Measurements from ENCODE around the gene CIB4. TPM values are rescaled to one million over a fixed set of nuclear protein-coding genes. Genes with fewer than 3 reads are reported as not detected.

CIB4 gene
- total and polyA plus RNA-seq, 2 donors (not counting 1 experiment from before 2014, with no cell fraction given) = not detected

GRCh38 chr2:26533661-26534060 is 107.5 kb downstream of the CIB4 start:
- Histone ChIP-seq H3K4me1 (ENCODE audit: control insufficient read depth in 2 of 2, insufficient read depth in 2 of 2, low read length in 2 of 2) (no peaks in the 10 kb centered on the region), H3K9me3 (ENCODE audit: control extremely low read depth in 1 of 3, control insufficient read depth in 2 of 3, insufficient read depth in 1 of 3, low read length in 2 of 3) (no peaks in the 10 kb centered on the region), H3K9ac (ENCODE audit: low read length) (no peak overlapping the region), H4K20me1 (ENCODE audit: control insufficient read depth, insufficient read depth, low read length, poor library complexity, severe bottlenecking) (no peaks in the 10 kb centered on the region), H2AFZ (ENCODE audit: insufficient read depth, low read depth, low read length, poor library complexity, severe bottlenecking) (no peak overlapping the region), H3K27me3 (replicated peaks in 1 of 4; ENCODE audit: control extremely low read depth in 1 of 4, control insufficient read depth in 3 of 4, insufficient read depth in 4 of 4, low read length in 3 of 4) (no peaks in the 10 kb centered on the region), H3K79me2 (ENCODE audit: control insufficient read depth, insufficient read depth, low read length) (no peaks in the 10 kb centered on the region), H3K36me3 (replicated peaks in 1 of 2; ENCODE audit: control extremely low read depth in 1 of 2, control insufficient read depth in 1 of 2, extremely low read depth in 1 of 2, insufficient read depth in 2 of 2, low read length in 1 of 2) (no peaks in the 10 kb centered on the region), H3K4me3 (ENCODE audit: control extremely low read depth in 1 of 5, extremely low read depth in 1 of 5, insufficient read depth in 1 of 5, low read depth in 2 of 5, low read length in 4 of 5) (no peak overlapping the region), H3K27ac (ENCODE audit: low read length in 2 of 2) (no peak overlapping the region), H3K4me2 (replicated peaks; ENCODE audit: low read depth, low read length, poor library complexity, severe bottlenecking) (no peak overlapping the region)
- TF ChIP-seq EZH2 (IDR thresholded peaks at IDR 0.05; ENCODE audit: borderline replicate concordance, insufficient read depth, low read depth, low read length, poor library complexity, severe bottlenecking) = no peak
- TF ChIP-seq, protein P1, sequence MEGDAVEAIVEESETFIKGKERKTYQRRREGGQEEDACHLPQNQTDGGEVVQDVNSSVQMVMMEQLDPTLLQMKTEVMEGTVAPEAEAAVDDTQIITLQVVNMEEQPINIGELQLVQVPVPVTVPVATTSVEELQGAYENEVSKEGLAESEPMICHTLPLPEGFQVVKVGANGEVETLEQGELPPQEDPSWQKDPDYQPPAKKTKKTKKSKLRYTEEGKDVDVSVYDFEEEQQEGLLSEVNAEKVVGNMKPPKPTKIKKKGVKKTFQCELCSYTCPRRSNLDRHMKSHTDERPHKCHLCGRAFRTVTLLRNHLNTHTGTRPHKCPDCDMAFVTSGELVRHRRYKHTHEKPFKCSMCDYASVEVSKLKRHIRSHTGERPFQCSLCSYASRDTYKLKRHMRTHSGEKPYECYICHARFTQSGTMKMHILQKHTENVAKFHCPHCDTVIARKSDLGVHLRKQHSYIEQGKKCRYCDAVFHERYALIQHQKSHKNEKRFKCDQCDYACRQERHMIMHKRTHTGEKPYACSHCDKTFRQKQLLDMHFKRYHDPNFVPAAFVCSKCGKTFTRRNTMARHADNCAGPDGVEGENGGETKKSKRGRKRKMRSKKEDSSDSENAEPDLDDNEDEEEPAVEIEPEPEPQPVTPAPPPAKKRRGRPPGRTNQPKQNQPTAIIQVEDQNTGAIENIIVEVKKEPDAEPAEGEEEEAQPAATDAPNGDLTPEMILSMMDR (IDR thresholded peaks at IDR 0.05) = no peak
- Mint-ChIP-seq H3K27me3 (peaks cover 13% of the 10 kb centered on the region), H3K27ac (no peak overlapping the region), H3K9me3 (ENCODE audit: insufficient read depth) (no peaks in the 10 kb centered on the region), H3K4me3 (no peak overlapping the region), H3K4me1 (no peaks in the 10 kb centered on the region)
- POLR2A ChIA-PET = no interaction called here
- WGBS (ENCODE audit: insufficient coverage) = 86% methylated on average over 7 of the region's 7 CpGs
- ATAC-seq (ENCODE audit: low read depth) (no peak), DNase-seq (no peak)
- intact Hi-C loops (cut with micrococcal nuclease) = no loop called here
- CTCF ChIA-PET = no interaction called here

GRCh38 chr2:26532301-26533250 is 108.6 kb downstream of the CIB4 start:
- 95% methylated on average over 12 of the region's 12 CpGs for WGBS (ENCODE audit: insufficient coverage)
- H3K4me3 Mint-ChIP-seq = no peak overlapping the region
- intact Hi-C loops (cut with micrococcal nuclease) = no loop called here
- POLR2A ChIA-PET = no interaction called here
- H3K27ac Mint-ChIP-seq = no peak overlapping the region
- CTCF ChIA-PET = no interaction called here
- H3K27ac ChIP-seq (ENCODE audit: low read length in 2 of 2) = no peak overlapping the region
- no peaks in the 10 kb centered on the region for H3K4me1 ChIP-seq (ENCODE audit: control insufficient read depth in 2 of 2, insufficient read depth in 2 of 2, low read length in 2 of 2)
- H2AFZ ChIP-seq (ENCODE audit: insufficient read depth, low read depth, low read length, poor library complexity, severe bottlenecking) = no peak overlapping the region
- H3K4me1 Mint-ChIP-seq = no peaks in the 10 kb centered on the region
- H3K27me3 Mint-ChIP-seq = peaks cover 13% of the 10 kb centered on the region
- H3K9ac ChIP-seq (ENCODE audit: low read length) = no peak overlapping the region
- no peaks in the 10 kb centered on the region for H3K79me2 ChIP-seq (ENCODE audit: control insufficient read depth, insufficient read depth, low read length)
- no peaks in the 10 kb centered on the region for H3K36me3 ChIP-seq (replicated peaks in 1 of 2; ENCODE audit: control extremely low read depth in 1 of 2, control insufficient read depth in 1 of 2, extremely low read depth in 1 of 2, insufficient read depth in 2 of 2, low read length in 1 of 2)
- ATAC-seq (ENCODE audit: low read depth) = no peak
- H3K4me3 ChIP-seq (ENCODE audit: control extremely low read depth in 1 of 5, extremely low read depth in 1 of 5, insufficient read depth in 1 of 5, low read depth in 2 of 5, low read length in 4 of 5) = no peak overlapping the region
- H4K20me1 ChIP-seq (ENCODE audit: control insufficient read depth, insufficient read depth, low read length, poor library complexity, severe bottlenecking) = no peaks in the 10 kb centered on the region
- H3K4me2 ChIP-seq (replicated peaks; ENCODE audit: low read depth, low read length, poor library complexity, severe bottlenecking) = no peak overlapping the region
- H3K9me3 ChIP-seq (ENCODE audit: control extremely low read depth in 1 of 3, control insufficient read depth in 2 of 3, insufficient read depth in 1 of 3, low read length in 2 of 3) = no peaks in the 10 kb centered on the region
- DNase-seq = no peak
- no peaks in the 10 kb centered on the region for H3K27me3 ChIP-seq (replicated peaks in 1 of 4; ENCODE audit: control extremely low read depth in 1 of 4, control insufficient read depth in 3 of 4, insufficient read depth in 4 of 4, low read length in 3 of 4)
- TF ChIP-seq, protein P1 (IDR thresholded peaks at IDR 0.05) = no peak
- TF ChIP-seq EZH2 (IDR thresholded peaks at IDR 0.05; ENCODE audit: borderline replicate concordance, insufficient read depth, low read depth, low read length, poor library complexity, severe bottlenecking) = no peak
- no peaks in the 10 kb centered on the region for H3K9me3 Mint-ChIP-seq (ENCODE audit: insufficient read depth)

Measured in B cell (primary cell).